GOT3 (cell line): ENCODE results near the gene NOX5.

Experiments
- DNase-seq: peaks from one replicate; lab custom pipeline; 2025; ENCODE audit warnings: mixed read lengths; lab: John Stamatoyannopoulos, UW

NOX5 gene

DNA sequence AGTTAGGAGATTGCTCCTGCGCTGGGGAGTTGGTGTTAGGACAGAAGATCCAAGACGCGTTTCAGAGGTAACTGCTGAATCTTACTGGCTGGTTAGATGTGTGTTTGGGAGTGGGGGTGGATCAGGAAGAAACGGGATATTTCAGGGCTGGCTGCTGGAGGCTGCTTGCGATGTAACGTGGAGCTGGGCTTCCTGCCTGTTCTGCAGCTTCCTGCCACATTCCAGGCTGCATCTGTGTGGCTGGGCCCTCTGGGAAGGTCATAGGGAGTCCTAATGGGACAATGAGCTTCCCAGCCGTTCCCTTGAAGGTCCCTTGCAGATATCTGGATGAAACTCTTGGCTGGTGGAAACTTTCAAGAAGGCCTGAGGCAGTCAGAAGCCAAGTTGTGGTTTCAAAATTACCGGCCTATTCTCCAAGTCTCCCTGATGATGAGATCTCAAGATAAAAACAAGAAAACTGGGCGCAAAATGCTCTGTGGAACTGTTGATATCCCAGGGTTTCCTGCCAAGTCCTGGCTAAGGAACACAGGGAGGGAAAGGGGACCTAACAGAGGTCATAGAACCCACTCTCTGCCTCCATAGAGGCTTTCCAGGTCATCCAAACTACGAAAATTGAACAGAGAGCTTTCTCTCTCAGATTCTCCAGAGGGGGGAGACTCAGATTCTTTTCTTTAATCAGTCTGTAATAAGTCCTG, 67.0 kb downstream of the NOX5 start:
- no peak for DNase-seq

DNA sequence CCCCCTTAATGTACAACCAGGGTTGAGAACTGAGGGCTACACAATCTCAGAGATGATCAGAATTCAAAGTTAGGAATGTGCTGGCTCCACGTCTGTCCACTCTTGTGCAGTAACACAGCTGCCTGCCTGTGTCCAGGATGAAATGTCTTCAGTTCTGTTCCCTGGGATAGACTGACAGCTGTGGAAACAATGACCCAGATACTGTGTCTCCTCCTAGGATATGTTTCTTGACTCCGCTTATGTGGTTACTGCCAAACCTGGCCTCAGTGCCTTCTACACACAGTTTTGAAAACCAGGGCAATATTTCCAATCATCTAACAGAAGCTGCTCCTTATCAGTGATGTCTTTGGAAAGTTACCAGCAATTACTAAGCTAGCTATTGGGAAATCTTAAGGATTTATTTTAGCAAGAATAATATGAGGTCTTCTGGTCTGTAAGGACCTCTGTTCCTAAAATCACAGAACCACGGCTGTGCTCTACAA, 67.6 kb downstream of the NOX5 start:
- no peak for DNase-seq

DNA sequence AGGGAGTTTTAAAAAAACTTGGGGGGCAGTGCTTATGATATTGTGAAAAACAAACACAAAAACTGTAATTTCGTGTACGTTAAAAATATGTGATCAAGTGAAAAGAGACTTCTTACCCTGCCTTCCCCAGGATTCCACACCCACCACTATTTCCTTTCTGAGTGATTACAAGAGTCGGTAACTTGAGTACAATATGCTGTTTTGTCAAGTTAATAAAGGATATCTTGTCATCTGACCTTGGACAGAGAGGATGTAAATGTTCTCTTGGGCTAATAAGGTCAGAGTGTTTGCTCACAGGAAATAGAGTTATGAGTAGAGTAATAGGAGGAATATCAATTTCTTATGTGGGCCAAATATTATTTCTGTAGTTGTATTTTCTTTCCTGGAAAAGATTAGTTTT, 68.1 kb downstream of the NOX5 start:
- no peak for DNase-seq

DNA sequence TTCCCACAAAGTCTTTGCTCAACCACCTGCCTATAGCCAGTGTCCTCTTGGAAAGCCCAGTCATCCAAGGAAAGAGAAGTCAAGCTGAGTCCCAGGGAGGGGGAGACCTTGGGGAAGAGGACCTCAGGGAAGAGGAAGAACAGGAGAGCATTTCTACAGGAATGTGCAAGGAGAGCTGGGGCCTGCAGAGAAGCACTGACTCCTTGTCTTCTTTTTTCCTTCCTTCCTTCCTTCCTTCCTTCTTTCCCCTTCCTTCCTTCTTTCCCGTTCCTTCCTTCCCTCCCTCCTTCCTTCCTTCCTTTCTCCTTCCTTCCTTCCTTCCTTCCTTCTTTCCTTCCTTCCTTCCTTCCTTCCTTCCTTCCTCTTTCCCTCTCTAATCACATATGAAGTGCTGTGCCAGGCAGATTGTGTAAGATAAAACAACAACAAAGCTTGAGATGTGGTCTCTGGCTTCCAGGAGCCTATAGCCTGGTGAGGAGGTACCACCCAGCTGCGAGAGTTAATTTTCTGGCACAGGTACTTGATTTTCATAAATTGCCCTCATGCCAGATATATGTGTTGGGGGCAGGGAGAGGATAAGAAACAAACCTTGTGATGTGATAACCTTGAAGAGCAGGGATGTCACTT, 70.0 kb downstream of the NOX5 start:
- no peak for DNase-seq

DNA sequence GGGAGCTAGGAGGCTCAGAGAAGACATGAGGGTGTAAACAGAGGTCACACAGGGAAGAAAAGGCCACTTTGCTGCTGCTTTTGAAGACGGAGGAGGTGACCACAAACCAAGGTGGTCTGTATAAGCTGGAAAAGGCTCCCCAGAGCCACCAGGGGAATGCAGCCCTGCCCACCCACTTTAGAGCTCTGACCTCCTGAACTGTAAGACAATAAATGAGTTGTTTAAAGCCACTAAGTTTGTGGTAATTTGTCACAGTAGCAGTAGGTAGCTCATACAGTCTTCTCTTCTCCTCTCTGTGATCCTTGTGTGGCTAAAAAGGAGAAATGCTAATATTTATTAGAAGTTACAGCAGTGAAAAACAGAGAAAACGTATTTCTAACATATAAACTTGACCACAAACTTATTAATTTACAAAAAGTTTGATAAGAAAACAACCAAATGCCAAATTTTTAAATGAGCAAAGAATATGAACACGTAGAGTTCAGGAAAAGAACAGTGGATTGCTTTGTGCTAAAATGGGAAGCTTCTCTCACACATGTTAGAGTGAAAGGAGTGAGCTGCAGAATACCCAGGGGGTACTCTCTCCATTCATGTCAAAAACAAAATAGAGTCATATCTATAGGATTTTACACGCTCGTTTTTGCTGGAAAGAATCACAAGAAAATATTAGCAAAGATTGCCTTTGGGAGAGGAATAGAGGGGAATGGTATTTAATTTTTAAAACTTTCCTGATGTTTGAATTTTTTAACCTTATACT, 71.0 kb downstream of the NOX5 start:
- DNase-seq: no peak

DNA sequence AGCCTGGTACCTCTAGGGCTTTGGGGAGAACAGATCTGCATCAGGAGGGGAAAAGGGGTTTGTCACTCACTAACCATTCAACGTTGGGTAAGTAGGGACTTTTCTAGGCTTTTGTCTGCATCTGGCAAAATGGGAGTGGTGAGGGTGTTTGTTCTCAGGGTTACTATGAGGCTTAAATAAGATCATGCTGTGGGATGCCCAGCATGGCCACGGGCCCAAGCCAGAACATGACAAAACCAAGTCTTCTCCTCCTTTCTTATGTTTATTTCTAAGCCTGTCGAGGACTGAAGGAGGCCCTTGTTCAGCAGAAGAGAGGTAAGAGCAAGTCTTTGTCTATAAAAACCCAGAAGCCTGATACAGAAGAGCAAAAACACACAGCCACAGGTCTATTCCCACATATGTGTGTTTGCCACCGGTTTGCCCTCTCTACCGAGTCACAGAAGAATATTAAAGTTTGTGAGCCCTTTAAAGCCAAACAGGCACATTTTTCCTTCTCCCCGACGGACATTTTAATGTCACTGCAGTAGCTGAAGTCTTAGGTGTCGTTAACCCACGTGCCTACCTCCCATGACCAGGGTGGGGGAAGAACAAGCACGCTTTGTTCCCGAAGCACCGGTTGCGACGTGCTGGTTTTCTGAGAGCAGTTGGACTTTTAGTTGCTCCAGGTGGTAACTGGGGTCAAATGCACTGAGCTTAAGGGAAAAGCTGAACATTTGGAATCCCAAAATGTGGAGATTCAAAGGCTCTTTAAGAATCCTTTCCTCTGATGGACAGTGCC, 72.1 kb downstream of the NOX5 start:
- DNase-seq: no peak

DNA sequence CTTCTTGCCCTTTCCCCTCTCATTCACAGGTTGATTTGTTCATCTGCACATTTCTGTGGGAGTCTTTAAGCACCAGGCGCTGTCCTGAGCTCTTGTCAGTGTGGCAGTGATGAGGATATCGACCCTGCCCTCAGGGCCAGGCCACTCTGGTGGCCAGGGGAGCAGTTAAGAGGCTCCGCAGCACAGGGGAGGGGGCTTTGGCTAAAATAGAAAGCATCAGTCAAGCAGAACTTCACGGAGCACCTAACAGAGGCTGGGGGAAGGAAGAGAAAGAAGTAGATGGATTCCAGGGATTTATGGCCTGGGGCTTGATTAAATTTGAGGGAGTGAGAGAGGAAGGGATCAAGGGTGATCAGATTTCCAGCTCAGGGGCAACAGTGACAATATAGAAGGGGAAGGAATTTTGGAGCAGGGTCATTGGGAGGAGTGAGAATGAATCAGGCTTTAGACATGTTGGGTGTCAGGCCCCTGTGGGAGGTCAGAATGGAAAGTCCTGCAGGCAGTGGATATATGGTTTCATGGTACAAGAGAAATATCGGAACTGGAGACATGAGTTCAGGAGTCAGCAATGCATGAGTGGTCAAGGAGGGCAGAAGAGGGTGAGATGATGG, 73.0 kb downstream of the NOX5 start:
- DNase-seq: no peak

DNA sequence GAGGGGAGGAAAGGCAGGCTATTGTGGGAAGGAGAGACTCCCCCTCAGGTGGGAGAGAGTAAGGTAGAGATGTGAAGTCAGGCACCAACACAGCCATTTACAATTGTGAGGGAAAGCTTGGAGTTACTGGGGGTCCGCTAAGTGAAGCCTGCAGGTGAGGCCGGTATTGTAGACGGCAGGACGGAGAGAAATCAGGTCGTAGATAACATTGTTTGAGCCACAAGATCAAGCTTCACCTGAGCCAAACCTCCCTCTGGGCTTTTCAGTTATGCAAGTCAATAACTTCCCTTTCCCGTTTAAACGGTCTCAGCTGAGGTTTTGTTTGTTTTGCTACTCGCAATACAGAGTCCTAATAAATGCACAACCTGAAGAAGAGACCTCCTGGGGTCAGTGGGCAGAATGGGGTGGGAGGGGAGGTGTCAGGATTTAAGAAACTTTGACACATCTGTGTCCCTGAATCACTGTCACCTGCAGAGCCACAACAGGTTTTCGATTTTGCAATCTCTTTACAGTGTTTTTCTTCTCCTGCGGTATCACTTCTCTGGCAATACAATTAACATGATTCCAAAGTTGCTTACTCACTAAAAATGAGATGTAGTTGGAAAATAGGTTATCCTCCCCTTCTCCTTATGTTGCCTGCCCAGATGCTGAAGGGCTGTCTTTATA, 73.9 kb downstream of the NOX5 start:
- DNase-seq: no peak

DNA sequence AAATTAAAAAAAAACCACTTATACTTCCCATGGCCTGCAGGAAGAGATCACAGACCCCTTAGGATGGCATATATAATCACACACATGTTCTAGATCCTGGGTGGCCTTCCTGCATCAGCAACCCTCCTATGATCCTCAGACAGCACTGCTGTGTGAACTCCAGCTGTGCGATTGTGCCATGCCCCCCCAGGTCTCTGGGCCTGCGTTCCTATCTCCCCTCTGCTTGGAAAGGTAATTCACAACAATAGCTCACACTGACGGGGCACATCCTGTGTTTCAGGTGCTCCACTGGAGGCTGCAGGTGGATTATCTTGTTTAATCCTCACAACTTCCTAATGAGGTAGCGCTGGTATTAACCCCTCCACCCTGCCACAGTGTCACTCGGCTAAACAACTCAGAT, 74.8 kb downstream of the NOX5 start:
- no peak for DNase-seq

DNA sequence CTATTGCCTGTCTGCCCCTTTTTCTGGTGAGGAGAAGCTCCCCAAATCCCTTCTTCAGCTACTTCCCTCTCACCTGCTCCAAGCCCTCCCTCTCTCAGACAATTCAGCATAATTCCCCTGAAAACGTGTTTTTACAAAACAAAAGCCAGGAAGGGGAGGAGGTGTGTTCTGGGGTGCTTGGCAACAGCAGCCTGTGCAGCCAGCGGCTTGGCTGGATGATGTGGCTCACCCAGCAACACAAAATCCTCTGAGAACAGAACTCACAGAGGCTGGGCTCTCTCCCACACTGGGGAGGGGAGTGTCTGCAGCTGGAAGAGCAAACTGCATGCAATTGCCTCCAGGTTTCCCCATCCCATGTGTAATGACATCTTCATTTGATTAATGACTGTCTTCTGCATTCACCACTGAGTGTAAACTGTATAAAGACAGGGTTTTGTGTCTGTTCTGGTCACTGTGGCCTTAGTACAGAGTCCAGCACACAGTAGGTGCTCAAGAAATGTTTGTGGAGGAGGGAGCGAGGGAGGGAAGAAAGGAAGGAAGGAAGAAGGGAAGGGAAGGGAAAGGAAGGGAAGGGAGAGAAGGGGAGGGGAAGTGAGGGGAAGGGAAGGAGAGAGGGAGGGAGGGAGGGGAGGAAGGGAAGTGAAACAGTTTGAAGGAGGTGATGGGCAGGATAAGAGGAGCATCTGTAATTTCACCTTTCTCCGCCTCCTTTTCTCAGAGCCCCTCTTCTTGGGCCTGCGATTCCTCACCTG, 75.9 kb downstream of the NOX5 start:
- no peak for DNase-seq

DNA sequence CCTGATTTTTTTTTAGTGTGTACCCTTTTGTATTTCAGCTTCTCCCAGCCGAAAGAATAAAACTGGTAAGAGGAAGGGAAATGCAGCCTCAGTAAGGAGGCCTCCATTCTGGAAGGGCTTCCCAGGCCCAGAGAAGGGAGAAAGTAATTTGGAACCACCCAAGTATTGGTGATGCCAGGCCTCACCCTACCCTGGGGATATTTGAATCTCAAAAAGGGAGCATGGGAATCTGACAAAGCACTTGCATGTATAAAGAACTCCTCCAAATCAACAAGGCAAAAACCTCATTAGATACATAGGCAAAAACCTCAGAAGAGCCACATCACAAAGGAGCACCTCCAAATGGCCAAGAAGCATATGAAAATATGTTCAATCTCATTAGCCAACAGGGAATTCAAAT, 77.2 kb downstream of the NOX5 start:
- DNase-seq: no peak

DNA sequence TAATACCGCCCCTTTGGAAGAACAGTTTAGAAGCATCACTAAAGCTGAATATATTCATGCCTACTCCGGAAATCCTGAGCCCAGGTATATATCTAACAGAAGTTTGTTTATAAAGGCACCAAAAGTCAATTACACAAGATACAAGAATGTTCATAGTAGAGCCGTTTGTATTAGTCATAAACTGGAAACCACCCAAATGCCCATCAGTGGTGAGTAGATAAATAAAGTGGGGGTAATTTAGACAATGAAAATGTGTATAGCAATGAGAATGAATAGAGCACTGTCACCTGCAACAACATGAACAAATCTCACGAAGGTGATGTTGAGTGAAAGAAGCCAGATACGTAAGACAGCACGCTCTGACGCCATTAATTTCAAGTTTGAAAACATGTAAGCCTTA, 77.7 kb downstream of the NOX5 start:
- no peak for DNase-seq

DNA sequence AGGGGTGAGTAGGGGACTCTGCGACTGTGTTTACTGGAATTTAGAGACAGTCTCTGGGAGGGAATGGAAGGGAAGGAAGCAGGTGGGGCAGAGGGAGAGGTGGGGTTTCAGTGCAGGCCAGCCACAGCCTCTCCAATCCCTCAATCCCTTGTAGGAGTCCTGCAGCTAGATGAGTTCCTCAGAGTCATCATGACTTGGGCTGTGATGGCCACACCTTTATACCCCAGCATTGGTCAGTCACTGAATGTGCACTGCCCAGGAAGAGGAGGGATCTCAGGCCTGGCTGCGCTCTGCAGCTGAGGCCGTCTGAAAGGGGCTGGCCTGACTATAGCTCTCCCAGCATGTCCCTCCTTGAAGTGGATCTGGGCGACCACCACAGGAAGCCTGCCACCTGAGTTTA, 78.6 kb downstream of the NOX5 start:
- no peak for DNase-seq

DNA sequence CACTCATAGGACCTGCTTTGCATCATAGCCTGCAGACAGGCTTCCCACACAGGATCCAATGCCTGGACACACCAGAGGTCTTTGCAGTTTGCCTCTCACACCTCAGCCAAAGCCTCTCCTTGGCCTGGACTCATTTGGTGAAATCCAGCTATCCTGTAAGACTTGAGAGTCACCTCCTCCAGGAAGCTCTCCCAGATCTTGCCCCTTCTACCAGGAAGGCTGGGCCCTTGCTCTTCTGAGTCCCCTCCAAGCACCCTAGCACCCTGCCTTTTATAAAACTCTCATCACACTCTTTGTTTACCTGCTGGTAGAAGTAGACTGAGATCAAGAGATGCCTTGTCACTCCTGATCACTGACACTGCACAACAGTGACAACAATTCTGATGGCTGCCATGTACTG, 79.1 kb downstream of the NOX5 start:
- DNase-seq: no peak

DNA sequence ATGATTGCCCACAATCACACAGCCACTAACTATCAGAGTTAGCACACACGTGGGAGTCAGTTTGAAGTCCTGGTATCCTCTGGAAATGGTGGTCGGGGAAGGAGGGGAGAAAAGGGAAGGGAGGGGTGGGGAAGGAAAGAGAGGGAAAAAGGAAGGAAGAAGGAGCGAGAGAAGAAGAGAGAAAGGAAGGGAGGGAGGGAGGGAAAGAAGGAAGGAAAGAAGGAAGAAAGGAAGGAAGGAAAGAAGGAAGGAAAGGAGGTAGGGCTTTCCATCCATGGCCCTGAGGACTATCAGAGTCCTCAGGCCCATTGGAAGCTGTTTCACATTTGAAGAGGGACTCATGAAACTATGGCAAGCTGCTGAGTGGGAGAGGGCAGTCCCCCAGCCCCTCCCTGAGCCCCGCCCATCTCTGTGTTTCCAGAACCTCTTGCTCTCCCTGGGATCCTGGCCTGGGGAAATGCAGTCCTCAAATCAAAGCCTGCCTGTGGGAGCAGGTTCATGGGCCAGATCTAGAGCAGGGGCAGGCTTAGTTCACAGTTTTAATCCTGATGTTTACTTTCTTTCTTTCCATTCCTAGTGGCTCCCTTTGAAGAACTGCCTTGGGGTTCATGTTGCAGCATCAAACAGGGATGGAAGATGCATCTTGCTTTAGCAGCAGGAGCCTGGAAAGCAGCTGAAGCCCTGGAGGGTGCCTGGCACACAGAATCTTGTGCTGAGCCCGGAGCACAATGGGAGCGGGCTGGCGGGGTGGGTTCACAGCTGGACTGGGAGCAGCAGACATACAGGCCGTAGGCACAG, 79.8 kb downstream of the NOX5 start:
- no peak for DNase-seq

DNA sequence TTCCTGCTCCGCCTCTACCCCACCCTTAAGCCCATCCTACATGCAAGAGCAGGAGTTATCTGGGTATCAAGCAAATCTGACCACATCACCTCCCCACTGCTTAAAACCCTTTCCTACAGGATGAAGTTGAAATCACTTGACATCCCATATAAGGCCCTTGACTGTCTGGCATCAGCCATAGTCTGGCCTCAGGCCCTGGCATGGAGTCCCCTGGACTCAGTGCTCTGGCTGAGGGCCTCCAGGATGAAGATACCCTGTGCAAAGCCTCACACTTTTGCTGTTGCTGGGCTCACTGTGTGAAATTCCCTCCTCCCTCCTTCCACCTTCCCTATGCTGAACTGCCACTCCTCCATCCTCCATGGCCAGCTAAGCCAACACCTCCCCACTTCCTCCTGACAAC, 80.8 kb downstream of the NOX5 start:
- no peak for DNase-seq

DNA sequence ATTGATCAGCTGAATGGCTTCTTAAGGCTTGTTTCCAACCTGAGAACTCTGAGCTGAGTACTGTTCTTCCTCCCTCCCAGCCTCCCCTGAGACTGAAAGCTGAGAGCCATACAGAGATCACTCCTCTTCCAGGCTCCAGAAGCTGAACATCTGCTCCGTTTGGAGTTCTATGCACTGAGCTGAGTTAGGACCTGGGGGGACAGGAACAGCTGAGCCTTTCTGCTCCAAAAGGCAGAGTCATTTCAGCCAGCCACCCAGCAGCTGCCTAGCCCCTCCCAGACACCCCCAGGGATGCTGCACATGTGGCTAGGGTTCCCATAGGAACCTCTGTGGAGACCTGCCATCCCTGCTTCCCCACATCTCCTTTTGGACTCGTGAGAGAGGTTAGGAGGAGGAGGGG, 81.7 kb downstream of the NOX5 start:
- no peak for DNase-seq

DNA sequence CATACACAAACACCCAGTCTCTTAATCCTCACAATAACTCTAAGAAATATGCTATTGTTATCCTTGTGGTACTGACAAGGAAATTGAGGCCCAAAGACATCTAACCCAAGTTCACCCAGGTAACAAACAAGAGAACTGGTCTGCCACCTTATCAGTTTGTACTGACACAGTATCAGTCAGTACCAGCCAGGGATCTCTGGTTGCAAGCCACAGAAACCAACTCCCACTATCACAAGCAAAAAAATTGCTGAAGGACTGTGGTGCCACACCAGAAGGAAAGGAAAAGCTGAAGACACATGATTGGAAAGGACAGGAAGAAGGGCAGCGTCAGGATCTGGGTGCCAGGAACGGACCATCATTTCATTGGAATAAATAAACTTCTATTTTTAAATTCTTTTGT, 82.1 kb downstream of the NOX5 start:
- DNase-seq: no peak

DNA sequence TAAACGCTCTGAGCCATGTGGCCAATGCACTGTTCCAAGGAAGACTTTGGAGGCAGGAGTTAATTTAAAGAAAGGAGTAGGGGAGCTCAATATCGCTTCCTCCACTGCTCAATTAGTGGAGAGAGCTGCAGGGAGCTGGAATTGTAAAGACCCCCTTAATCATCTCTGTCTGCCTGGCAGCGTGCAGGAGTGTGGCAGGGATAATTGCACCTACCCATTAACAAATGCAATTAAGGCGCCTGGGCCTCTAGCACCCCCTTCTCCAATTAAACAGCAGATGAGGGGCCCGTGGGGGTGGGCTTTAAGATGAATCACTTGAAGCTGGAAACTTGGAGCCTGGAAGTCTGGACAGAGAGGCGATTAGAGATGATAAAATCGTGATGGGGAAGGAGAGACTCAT, 84.3 kb downstream of the NOX5 start:
- no peak for DNase-seq

DNA sequence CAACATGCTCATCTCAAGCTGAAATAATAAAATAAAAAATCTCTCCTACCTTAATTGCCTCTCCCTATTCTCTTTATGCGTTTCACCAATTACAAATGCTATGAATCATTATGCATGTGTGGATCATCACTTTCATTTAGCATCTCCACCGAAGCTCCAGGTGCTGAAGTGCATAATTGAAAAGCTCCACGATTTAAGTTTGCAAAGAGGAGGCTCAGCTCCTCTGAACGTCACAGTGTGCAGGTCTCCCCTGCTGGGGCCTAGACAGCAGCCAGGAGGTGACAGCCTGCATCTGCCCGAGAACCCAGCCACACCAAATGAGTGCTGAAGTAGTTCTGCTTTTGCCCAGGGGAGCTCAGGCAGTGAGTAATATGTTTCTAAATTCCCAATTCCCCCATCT, 85.4 kb downstream of the NOX5 start:
- DNase-seq: no peak
